Activated CD4-positive, alpha-beta T cell treated with anti-CD3 and anti-CD28 coated beads for 1 hour (primary cell): ENCODE results near the gene LIN7A.
"Not testable (repeated sequence)": the region's sequence is repeated elsewhere in the genome, so short reads cannot be mapped to it uniquely, and the experiment has no call there.

ENCODE experiments used
- DNase-seq: peaks from one replicate; pipeline ENCODE4 v3.0.0-alpha.2; 2020

Gene LIN7A

GRCh38 chr12:80917651-80918050, 20.1 kb downstream of the LIN7A start:
- no peak for DNase-seq

- DNase-seq, result no peak
These were observed 24.6 kb downstream of the LIN7A start for GRCh38 chr12:80912901-80913770.

GRCh38 chr12:80909370-80909769, 28.4 kb downstream of the LIN7A start:
- DNase-seq, result no peak

- no peak for DNase-seq
These were observed 35.0 kb downstream of the LIN7A start for GRCh38 chr12:80902711-80903110.

- no peak for DNase-seq
These were observed 36.1 kb downstream of the LIN7A start for GRCh38 chr12:80901661-80902060.

GRCh38 chr12:80895240-80895639, 42.5 kb downstream of the LIN7A start:
- no peak for DNase-seq

GRCh38 chr12:80894179-80894578, 43.6 kb downstream of the LIN7A start:
- no peak for DNase-seq

GRCh38 chr12:80892597-80893445, 44.9 kb downstream of the LIN7A start:
- no peak for DNase-seq

- no peak for DNase-seq
These were observed 53.1 kb downstream of the LIN7A start for GRCh38 chr12:80884651-80885050.

- DNase-seq, result no peak
These were observed 56.6 kb downstream of the LIN7A start for GRCh38 chr12:80881106-80881505.

- DNase-seq, result not testable (repeated sequence)
These were observed 59.3 kb downstream of the LIN7A start for GRCh38 chr12:80878452-80878851.

- DNase-seq, result no peak
These were observed 59.9 kb downstream of the LIN7A start for GRCh38 chr12:80877721-80878265.

- DNase-seq, result no peak
These were observed 65.7 kb downstream of the LIN7A start for GRCh38 chr12:80872053-80872452.

GRCh38 chr12:80869264-80869663, 68.5 kb downstream of the LIN7A start:
- DNase-seq, result no peak

- DNase-seq, result no peak
These were observed 69.2 kb downstream of the LIN7A start for GRCh38 chr12:80868576-80868975.

- no peak for DNase-seq
These were observed 69.8 kb downstream of the LIN7A start for GRCh38 chr12:80867941-80868340.

GRCh38 chr12:80864046-80864735, 73.5 kb downstream of the LIN7A start:
- DNase-seq, result no peak

- DNase-seq, result no peak
These were observed 75.2 kb downstream of the LIN7A start for GRCh38 chr12:80862531-80862930.

- no peak for DNase-seq
These were observed 75.9 kb downstream of the LIN7A start for GRCh38 chr12:80861641-80862378.

- no peak for DNase-seq
These were observed 76.8 kb downstream of the LIN7A start for GRCh38 chr12:80860928-80861327.

- no peak for DNase-seq
These were observed 77.5 kb downstream of the LIN7A start for GRCh38 chr12:80860206-80860605.

- no peak for DNase-seq
These were observed 79.4 kb downstream of the LIN7A start for GRCh38 chr12:80858356-80858755.
